ENCODE results near the gene TRIM65. TPM values are rescaled to one million over a fixed set of nuclear protein-coding genes. Genes with fewer than 3 reads are reported as not detected.
A peak's percentile ranks its signal among the peaks of the same experiment; 100 is the strongest.

TRIM65 gene
- total and polyA plus RNA-seq, 2 of the 13 experiments (the other 11 are each of a cell fraction or from before 2014, with no cell fraction given): 10.3 to 22.4 TPM

DNA sequence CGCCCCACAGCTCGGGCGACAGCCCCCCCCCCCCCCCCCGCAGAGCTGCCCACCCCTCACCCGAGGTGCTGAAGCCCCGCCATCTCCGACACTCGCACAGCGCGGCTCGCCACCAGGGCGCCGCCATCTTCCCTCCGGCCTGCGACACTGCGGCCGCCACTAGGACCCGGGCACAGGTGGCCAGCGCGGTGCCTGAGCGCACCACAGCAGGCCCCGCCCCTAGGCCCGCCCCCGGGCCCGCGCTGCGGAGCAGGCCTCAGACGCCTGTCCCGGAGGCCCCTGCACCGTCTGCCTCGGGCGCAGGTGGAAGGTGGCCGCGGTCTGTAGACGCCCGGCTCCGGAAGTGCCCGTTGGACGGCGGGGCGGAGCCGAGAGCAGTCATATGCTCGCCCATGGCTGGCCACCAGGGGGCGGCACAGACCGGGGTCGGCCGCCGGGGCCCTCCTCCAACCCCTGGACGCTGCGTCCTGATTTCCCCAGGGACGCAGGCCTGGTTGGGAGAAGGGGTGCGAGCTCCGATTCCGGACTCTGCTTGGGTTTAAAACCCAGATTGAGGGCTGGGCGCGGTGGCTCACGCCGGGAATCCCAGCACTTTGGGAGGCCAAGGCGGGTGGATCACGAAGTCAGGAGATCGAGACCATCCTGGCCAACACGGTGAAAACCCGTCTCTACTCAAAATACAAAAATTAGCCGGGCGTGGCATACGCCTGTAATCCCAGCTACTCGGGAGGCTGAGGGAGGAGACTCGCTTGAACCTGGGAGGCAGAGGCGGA, 8.2 kb upstream of the TRIM65 start, which contains the start of gene MRPL38 (continued):
- TF ChIP-seq ZNF337 (CRISPR knock-in tag; IDR thresholded peaks at IDR 0.05; ENCODE audit: borderline replicate concordance, low read depth) (peak; percentile 88; the same call in 1 of the 2 replicates), ADNP (CRISPR knock-in tag; IDR thresholded peaks at IDR 0.05) (no peak; the same call in 1 of the 2 replicates), ZNF777 (CRISPR knock-in tag; IDR thresholded peaks at IDR 0.05) (peak; percentile 99), ZNF224 (CRISPR knock-in tag; IDR thresholded peaks at IDR 0.05) (peak; percentile 96; the same call in 1 of the 2 replicates), ZNF343 (CRISPR knock-in tag; IDR thresholded peaks at IDR 0.05) (peak; percentile 89), BRD4 (CRISPR knock-in tag; IDR thresholded peaks at IDR 0.05) (peak; percentile 91), KMT2B (CRISPR knock-in tag; IDR thresholded peaks at IDR 0.05) (peak; percentile 82), FOSL2 (CRISPR knock-in tag; IDR thresholded peaks at IDR 0.05) (peak; percentile 71), KDM1A (CRISPR knock-in tag; IDR thresholded peaks at IDR 0.05) (no peak; the same call in 1 of the 2 replicates), HOXA5 (CRISPR knock-in tag; IDR thresholded peaks at IDR 0.05) (peak; percentile 94), FOXK1 (CRISPR knock-in tag; IDR thresholded peaks at IDR 0.05; ENCODE audit: borderline replicate concordance, low read depth) (peak; percentile 68; the same call in 1 of the 2 replicates), ZNF256 (CRISPR knock-in tag; conservative IDR thresholded peaks at IDR 0.05) (peak; percentile 80; the same call in 1 of the 2 replicates), JUN (CRISPR knock-in tag; IDR thresholded peaks at IDR 0.05) (no peak), ZNF3 (CRISPR knock-in tag; IDR thresholded peaks at IDR 0.05) (no peak; the same call in 1 of the 2 replicates), HDAC6 (IDR thresholded peaks at IDR 0.05; ENCODE audit: low read depth, low read length) (no peak), NR2F6 (IDR thresholded peaks at IDR 0.05) (no peak), NR2F6 (CRISPR knock-in tag; IDR thresholded peaks at IDR 0.05) (peak; percentile 89), TBX2 (CRISPR knock-in tag; IDR thresholded peaks at IDR 0.05; ENCODE audit: borderline replicate concordance) (peak; percentile 95), ZNF282 (IDR thresholded peaks at IDR 0.05; ENCODE audit: partially characterized antibody) (no peak)
- TF ChIP-seq, protein P1, sequence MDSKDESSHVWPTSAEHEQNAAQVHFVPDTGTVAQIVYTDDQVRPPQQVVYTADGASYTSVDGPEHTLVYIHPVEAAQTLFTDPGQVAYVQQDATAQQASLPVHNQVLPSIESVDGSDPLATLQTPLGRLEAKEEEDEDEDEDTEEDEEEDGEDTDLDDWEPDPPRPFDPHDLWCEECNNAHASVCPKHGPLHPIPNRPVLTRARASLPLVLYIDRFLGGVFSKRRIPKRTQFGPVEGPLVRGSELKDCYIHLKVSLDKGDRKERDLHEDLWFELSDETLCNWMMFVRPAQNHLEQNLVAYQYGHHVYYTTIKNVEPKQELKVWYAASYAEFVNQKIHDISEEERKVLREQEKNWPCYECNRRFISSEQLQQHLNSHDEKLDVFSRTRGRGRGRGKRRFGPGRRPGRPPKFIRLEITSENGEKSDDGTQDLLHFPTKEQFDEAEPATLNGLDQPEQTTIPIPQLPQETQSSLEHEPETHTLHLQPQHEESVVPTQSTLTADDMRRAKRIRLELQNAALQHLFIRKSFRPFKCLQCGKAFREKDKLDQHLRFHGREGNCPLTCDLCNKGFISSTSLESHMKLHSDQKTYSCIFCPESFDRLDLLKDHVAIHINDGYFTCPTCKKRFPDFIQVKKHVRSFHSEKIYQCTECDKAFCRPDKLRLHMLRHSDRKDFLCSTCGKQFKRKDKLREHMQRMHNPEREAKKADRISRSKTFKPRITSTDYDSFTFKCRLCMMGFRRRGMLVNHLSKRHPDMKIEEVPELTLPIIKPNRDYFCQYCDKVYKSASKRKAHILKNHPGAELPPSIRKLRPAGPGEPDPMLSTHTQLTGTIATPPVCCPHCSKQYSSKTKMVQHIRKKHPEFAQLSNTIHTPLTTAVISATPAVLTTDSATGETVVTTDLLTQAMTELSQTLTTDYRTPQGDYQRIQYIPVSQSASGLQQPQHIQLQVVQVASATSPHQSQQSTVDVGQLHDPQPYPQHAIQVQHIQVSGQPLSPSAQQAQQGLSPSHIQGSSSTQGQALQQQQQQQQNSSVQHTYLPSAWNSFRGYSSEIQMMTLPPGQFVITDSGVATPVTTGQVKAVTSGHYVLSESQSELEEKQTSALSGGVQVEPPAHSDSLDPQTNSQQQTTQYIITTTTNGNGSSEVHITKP (CRISPR knock-in tag; IDR thresholded peaks at IDR 0.05; ENCODE audit: low read depth): peak; percentile 83; the same call in 1 of the 2 replicates
- TF ChIP-seq, protein P2, sequence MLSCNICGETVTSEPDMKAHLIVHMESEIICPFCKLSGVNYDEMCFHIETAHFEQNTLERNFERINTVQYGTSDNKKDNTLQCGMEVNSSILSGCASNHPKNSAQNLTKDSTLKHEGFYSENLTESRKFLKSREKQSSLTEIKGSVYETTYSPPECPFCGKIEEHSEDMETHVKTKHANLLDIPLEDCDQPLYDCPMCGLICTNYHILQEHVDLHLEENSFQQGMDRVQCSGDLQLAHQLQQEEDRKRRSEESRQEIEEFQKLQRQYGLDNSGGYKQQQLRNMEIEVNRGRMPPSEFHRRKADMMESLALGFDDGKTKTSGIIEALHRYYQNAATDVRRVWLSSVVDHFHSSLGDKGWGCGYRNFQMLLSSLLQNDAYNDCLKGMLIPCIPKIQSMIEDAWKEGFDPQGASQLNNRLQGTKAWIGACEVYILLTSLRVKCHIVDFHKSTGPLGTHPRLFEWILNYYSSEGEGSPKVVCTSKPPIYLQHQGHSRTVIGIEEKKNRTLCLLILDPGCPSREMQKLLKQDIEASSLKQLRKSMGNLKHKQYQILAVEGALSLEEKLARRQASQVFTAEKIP (CRISPR knock-in tag; IDR thresholded peaks at IDR 0.05; ENCODE audit: borderline replicate concordance): no peak
- TF ChIP-seq, protein P3, sequence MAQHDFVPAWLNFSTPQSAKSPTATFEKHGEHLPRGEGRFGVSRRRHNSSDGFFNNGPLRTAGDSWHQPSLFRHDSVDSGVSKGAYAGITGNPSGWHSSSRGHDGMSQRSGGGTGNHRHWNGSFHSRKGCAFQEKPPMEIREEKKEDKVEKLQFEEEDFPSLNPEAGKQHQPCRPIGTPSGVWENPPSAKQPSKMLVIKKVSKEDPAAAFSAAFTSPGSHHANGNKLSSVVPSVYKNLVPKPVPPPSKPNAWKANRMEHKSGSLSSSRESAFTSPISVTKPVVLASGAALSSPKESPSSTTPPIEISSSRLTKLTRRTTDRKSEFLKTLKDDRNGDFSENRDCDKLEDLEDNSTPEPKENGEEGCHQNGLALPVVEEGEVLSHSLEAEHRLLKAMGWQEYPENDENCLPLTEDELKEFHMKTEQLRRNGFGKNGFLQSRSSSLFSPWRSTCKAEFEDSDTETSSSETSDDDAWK (CRISPR knock-in tag; IDR thresholded peaks at IDR 0.05): no peak
- TF ChIP-seq, protein P4, sequence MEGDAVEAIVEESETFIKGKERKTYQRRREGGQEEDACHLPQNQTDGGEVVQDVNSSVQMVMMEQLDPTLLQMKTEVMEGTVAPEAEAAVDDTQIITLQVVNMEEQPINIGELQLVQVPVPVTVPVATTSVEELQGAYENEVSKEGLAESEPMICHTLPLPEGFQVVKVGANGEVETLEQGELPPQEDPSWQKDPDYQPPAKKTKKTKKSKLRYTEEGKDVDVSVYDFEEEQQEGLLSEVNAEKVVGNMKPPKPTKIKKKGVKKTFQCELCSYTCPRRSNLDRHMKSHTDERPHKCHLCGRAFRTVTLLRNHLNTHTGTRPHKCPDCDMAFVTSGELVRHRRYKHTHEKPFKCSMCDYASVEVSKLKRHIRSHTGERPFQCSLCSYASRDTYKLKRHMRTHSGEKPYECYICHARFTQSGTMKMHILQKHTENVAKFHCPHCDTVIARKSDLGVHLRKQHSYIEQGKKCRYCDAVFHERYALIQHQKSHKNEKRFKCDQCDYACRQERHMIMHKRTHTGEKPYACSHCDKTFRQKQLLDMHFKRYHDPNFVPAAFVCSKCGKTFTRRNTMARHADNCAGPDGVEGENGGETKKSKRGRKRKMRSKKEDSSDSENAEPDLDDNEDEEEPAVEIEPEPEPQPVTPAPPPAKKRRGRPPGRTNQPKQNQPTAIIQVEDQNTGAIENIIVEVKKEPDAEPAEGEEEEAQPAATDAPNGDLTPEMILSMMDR (CRISPR knock-in tag; IDR thresholded peaks at IDR 0.05): peak; percentile 100

Data from HepG2 (cell line).